HG03520 (cell line): ENCODE results near the gene SMPDL3B.
"Not testable (repeated sequence)": the region's sequence is repeated elsewhere in the genome, so short reads cannot be mapped to it uniquely, and the experiment has no call there.

ENCODE experiments used
- ATAC-seq: cut with Tn5 transposase; IDR thresholded peaks from one replicate; pipeline ENCODE4 v1.9.1; 2021; ENCODE audit warnings: mild to moderate bottlenecking, moderate library complexity; ENCODE audit not compliant: unreplicated experiment

SMPDL3B gene

DNA sequence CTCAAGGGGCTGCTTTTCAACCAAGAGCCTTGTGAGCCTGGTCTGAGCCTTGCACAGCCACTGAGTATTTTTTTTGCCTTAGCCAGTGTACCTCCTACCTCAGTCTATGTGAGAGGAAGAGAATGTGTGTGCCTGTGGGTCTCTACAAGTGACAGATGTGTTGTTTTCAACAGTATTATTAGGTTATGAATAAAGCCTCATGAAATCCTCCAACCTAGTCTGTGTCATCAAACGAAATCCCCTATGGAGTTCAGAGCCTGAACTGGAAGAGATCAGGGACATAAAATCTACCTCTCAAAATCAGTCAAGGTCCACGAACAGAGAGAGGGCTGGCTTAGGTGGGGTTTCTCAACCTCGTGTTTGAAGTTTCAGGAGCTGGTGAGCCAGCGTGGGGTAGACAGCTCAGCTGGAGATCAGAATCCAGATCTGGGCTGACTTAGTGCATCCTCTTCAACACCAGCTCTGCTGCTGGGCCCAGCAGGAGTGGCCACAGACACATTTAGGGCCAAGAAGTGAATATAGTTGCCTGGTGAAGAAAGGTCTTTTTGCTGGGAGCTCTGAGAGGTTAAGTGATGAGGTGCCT is 33.2 kb downstream of the SMPDL3B start:
- no peak for ATAC-seq

GRCh38 chr1:27968692-27969091 is 33.9 kb downstream of the SMPDL3B start:
- ATAC-seq: no peak

DNA sequence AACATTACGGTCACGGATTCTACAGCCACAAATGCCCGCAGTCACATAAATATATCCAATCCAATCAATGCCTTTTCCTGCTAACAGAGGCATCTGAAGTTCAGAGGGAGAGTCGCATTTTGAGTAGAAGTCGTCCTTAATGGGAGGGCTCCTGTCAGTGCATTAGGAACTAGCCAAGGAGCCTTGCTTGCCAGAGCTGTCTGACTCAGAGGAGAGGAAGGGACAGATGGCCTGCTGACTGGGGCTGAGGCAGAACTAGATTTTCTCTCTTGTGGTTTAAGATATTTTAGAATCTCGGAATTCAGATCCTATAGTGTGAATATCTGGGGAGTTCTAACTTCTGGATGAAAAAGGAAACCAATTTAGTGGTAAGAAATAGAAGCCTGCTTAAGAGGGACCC is 35.6 kb downstream of the SMPDL3B start:
- ATAC-seq: no peak

GRCh38 chr1:27971674-27972073 is 36.9 kb downstream of the SMPDL3B start:
- no peak for ATAC-seq

DNA sequence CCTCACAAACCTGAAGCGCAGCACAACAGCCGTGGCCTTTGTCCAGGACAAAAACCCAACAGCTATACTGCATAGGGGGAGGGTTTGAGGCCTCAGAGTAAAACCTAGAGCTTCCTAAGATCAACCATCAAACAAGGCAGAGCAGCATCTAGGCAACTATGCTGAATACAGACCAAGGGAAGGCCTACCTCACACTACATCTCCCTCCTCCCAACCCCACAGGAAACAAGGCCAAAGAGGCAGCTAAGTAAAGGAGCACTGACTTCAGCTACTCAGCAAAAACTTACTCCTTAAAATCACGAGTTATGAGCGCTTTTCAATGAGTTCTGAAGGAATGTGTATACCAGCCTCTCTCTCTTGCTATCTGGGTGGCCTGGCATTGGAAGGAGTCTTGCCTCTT is 37.3 kb downstream of the SMPDL3B start:
- ATAC-seq: no peak

- no peak for ATAC-seq
Observed at GRCh38 chr1:27973771-27974416, 39.1 kb downstream of the SMPDL3B start.

GRCh38 chr1:27974417-27974781 is 39.6 kb downstream of the SMPDL3B start:
- no peak for ATAC-seq

DNA sequence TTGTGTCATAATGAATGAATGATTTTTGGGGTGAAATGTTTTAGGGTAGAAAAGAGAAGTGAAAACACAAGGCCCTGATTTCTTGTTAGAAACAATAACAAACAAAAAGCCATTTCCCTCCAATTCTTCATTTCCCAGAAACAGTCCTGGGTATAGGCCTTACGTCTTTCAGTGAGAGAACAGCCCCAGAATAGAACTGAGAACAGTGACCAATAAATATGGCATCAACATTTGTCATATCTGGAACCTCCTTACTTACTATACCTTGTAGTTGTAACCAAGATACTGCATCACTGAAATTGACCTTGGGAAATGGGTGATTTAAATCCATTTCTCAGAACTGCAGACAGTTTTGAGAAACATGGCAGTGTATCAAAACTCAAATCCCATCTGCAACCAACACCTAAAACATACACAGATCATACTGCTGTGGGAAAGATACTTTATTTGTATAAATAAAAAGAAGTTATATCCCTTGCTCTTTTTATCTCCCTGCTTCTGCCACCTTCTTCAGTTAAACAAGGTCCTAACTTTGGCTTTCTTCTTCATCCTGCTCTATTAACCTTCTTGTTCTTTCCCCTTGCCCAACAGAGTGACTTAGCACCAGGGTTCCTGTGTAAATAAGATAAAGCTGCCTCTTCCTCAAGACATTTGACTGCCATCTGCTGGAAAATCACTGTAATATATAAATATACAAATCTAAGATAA is 44.5 kb downstream of the SMPDL3B start:
- ATAC-seq: no peak

GRCh38 chr1:27979859-27980201 is 45.0 kb downstream of the SMPDL3B start:
- no peak for ATAC-seq

DNA sequence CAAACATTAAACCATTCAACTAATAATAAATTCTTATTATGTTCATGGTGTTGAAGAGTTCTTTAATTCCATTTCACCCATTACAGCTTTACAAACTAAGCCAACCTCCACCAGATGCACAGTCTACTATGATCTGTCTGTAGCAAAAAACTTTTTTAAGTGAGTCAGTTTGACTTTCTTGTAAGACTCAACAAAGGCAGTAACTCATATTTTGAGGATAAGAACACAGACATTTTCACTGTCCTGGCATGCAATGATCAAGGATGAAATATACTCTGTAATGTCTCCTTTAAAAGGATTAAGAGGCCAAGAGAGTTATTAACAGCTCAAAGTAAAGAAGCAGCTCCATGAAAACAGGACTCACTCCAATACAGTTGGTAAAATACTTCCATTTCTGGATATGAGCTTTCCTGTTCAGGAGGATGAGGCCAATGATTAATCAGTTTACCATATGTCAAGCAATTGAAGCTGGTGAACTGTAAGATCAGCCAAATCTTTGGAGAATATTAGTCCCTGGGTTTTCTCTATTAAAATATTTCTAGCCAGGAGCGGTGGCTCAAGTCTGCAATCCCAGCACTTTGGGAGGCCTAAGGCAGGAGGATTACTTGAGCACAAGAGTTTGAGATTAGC is 45.5 kb downstream of the SMPDL3B start:
- ATAC-seq: no peak

DNA sequence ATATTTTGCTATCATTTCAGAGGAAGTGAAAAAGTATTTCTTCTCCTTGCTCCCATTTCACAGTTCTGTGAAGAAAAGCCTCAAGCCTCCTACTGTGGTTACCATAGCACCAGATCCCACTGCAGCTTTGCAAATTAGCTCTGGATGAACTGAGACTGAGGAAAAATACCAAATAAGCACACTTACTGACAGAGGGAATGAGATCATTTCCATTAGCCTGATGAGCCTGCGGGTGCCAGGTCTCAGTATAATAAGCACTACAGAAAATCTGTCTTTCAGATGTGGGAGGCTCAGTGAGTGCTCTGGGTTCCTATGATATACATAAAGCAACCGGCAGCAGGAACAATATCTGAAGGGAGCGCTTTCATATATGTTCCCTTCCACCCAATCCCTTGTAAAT is 46.3 kb downstream of the SMPDL3B start:
- no peak for ATAC-seq

- ATAC-seq: no peak
Observed at GRCh38 chr1:27990920-27991537, 56.2 kb downstream of the SMPDL3B start.

GRCh38 chr1:27992276-27992675 is 57.5 kb downstream of the SMPDL3B start:
- ATAC-seq: no peak

DNA sequence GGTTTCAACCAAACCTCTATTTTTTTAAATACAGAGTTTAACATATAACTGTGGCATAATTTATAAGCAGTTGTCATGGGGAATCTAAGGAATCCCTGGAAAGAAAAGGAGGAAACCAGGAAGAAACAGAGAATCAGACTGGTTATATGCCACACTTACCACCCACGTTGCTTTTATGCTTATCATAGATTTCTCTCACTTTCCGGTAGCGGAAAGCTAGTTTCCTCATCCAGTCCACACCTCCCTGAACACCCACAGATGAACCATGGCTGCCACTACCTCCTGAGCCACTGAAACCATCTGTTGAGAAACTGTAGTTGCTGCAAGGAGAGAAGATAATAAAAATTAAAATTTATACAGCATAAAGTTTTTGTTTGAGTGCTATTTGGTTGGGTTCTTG is 58.4 kb downstream of the SMPDL3B start:
- ATAC-seq: no peak

- ATAC-seq: no peak
Observed at GRCh38 chr1:27994060-27994459, 59.3 kb downstream of the SMPDL3B start.

GRCh38 chr1:27994526-27994925 is 59.7 kb downstream of the SMPDL3B start:
- ATAC-seq: not testable (repeated sequence)

DNA sequence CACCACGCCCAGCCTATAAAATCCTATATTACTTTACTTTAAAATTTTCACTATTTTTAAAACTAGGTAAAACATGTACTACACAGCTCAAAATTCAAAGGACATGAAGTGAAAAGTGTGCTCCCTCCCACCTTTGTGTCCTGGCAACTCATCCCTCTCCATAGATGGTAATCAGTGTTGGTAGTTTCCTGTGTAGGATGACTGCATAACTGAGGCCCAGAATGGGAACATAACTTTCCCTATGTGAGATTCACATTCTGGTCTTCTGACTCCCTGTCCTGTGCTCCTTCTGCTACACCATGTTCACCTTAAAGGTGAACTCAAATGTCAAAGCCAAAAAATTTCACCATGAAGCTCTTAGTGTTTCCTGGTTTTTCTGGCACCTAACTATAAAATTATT is 64.3 kb downstream of the SMPDL3B start:
- ATAC-seq: no peak

- no peak for ATAC-seq
Observed at GRCh38 chr1:28002600-28002999, 67.8 kb downstream of the SMPDL3B start.

GRCh38 chr1:28003117-28003516 is 68.3 kb downstream of the SMPDL3B start:
- not testable (repeated sequence) for ATAC-seq
